Stimulated activated CD8-positive, alpha-beta memory T cell treated with anti-CD3 and anti-CD28 coated beads, Interleukin-15, amount 100 ng/mL, for 4 hours (primary cell): ENCODE results near the gene AK4.

Experiments
- DNase-seq, 2 donors: peaks; one replicate each; pipeline ENCODE4 v3.0.0-alpha.2; 2020; ENCODE audit warnings: low read depth in 2 of 2

AK4 gene

DNA sequence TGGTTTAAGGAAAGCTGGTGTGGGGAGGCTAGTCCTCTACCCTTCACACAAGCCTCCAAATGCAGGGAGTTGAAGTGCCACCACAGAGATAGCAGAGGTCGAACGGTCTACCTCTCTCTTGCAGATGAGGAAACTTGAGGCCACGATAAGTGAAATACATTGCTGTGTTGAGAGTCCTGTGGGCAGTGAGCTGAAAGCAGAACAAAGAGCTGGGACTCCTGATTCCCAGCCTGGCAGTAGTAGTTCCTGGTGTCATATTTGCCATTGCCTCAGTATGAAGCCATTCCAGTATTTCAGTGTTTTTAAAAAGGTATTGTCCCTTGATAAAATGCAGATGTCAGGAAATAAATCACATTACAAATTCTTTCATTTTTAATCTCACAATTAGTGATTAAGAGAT is 28.6 kb downstream of the AK4 start:
- DNase-seq = no peak

DNA sequence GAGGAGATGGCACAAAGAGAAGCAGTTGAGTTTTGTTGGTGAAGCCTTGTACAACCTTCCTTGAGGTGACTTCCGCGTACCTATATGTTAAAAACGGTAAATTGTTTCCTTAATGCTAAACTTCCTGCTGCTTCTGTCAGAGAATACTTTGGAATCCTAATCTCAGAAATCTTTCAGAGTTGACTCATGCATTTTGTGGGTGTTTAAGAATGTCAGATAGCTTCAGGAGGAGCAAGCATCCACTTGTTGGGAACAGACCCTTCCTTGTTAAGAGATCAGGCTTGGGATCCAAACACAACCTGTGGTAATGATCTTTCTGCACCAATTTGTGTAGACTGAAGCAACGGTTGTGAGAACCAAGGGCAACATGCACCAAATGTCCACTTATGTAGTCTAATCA is 29.5 kb downstream of the AK4 start:
- DNase-seq = no peak

DNA sequence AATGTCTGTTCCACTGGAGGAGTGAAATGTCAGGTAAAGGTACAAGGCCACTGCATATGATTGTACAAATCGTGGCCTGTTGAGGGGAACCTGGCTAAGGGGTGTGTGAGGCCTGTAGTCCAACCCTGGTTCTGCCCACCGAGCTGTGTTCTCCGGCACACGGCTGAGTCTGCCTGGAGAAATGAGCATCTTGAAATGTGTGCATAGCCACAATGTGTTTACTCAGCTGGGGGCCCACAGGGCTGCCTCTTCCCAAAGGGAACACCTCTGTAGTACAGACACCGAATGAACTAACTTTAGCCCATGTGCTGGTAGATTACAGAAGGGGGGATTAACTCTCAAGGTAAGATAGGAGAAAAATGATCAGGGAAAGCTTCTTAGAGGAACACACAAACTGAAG is 30.2 kb downstream of the AK4 start:
- DNase-seq = no peak

DNA sequence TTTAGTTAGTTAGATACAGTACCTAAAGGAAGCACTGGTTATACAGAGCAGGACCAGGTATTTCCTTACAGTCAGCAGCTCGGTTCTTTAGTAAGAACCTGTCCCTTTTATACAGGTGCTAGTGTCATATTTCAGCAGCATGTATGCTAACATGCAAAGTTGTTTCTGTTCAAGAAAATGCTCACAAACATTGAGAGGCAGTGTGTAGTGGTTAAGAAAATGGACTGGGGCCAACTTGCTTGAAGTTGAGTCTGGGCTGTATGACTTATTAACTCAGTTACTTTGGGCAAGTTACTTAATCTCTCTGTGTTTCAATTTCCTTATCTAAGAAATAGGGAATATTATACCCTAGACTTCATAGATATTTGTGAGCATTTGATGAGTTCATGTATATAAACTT is 31.1 kb downstream of the AK4 start:
- DNase-seq = no peak

DNA sequence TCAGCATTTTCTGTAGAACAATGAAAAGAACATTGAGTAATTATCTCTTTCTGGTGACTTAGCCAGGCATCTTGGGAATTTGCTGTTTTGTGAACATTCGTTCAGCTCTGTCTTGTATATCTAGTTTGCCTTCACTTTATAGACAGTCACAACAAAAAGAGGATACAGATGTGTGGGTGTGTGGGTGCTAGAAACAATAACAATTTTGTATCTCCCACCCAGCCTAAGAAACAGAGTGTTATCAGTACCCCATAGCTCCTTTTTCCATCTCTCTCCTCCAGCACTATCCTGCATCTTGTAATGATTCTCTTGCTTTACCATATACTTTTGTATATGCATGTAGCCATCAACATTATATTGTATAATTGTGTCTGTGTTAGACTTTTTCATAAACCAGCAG is 33.0 kb downstream of the AK4 start:
- no peak for DNase-seq

DNA sequence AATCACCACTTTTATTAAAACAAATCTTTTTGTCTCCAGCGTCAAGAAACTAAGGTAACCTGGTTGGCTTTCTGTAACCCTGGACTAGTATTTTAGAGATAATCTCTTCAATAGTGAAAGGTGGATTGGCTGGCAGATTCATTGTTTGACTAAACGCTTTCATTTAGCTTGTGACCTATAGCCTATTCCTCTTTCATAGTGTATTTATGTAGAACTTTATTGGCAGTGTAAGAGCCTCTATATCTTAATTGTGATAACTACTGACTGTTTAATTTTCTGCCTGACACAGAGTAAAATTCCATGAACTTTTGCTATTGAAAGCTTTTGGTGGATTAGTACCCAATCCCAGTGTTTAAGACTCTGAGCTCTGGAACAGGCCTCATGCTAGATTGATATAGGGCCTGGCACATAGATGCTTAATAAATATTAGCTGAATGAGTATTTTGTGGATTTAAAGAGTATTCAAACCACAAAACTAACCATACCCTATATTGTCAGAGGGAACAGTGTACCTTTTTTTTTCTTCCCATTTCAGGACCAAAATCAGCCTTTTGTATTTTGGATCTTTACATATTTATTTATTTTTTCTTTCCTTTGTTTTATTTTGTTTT is 34.8 kb downstream of the AK4 start:
- DNase-seq = no peak

DNA sequence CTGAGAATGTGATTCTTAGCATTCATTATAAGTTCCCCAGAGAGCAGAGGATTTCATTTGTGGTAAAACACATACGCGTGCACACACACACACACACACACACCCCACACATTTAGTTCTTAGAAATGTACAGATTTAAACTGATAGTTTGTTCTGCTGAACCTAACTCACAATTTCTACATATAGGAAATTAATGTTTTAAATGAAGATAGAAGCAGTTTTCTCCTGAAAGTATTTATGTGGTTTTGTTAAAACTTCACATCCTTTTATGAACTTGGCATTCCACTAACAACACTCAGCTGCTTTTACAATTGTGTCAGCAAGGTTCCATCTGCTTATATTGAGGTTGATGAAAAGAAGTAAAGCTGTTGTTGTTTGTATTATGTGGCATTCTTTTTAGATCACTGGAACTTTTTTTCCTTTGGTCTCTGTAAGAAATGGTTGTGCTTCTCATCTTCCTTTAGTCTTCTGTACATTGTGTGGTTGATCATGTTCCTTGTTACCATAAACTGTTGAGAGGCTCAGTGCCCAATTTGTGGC is 41.6 kb downstream of the AK4 start:
- DNase-seq = no peak

DNA sequence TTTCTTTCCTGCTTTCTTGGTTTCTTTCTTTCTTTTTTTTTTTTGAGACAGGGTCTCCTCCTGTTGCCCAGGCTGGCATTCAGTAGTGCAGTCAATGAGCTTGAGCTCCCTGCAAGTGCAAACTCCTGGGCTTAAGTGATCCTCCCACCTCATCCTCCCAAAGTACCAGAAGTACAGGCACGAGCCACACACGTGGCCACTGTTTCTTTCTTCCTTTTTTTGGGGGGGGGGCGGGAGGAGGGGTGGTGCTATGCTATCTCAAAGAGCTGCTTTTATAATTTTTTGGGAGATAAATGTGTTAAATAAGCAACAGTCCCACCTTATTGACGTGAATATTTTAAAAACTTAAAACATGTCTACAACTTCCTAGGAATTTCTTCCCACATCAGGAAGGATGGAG is 42.2 kb downstream of the AK4 start:
- no peak for DNase-seq

DNA sequence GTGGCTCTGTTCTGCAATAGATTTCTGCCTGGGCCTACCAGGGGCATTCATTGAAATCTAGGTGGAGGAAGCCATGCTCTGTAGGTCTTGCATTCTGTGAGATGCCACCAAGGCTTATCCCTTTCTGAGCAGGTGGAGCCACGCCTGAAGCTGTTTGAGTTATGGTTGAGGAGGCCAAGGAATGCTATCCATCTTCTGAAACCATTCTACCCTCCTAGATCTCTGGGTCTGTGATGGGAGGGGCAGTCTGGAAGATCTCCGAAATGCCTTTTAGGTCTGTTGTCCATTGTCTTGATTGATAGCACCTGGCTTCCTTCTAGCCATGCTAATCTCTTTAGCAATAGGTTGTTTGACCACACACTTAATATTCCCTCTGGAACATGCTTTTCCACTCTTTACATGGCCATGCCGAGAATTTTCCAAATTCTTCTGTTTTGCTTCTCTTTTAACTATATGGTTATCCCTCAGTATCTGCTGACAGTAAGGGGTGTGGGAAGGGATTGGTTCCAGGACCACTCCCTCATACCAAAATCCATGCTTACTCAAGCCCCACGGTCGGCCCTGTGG is 45.2 kb downstream of the AK4 start:
- DNase-seq = no peak

DNA sequence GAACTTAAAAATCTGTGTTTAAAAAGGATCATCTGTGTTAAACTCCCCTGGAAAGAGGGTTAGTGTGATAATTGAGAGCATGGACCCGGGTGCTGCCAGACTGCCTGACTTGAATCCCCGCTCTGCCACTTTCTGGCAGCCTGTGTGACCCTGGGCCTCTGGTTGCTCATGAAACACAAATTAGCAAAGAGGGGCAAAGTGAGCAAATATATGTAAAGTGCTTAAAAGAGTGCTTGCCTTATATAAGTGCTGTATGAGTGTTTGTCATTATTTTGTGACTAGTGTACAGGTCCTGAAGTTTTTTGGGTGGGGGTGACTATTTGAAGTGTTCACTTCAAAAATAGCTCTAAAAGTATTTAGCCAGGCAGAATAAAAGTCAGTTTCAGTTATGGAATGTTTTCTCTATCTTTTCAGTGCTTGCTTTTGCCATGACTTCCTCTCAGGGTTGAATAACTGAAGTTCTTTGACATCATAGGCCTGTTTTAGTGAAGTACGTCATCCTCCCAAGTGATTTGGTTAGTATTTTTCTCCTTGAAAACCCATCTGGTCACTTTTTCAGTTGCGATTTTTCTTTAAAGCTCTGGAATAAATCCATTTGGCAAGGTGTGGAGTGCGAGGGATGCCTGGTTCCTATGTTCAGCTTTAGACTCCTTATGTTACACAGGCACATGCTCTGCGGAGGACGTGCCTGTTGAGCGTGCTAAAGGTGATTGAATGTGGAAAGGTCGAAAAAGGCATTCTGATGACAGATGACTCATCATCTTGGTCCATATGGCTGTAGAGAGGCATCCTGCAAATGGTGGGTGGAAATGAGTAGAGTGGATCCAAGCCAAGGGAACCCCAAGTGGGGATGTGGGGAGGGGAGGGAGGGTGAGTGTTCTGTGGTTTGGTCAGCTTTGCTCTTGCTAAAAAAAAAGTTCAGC is 47.8 kb downstream of the AK4 start:
- no peak for DNase-seq

DNA sequence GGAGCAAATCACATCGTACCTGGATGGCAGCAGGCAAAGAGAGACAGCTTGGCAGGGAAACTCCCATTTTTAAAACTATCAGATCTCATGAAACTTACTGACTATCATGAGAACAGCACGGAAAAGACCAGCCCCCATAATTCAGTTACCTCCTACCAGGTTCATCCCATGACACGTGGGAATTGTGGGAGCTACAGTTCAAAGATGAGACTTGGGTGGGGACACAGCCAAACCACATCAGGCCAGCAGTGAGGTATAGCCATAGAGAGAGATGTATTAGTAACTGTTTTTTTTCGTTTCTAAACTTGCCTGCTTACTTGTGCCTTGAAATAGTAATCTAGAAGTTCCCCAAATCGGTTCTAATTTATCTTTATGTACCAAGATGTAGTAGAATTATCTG is 48.9 kb downstream of the AK4 start:
- no peak for DNase-seq

DNA sequence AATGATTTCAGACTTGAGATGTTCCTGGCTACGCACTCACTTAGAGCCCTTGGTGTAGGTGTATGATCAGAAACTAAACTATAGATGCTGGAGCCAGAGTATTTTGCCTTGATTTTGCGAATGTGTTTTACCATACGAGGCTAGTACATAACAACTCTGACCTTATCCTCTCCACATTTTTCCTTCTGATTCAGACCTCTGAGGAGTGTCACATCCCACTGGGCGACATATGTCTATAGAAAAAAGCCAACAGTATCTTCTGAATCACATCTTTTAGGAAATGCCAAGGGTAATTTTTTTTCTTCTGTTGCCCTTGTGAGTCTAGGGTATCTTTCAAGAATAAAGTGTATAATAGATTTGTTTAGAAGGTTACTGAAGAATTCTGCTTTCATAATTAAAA is 49.6 kb downstream of the AK4 start:
- DNase-seq = no peak

DNA sequence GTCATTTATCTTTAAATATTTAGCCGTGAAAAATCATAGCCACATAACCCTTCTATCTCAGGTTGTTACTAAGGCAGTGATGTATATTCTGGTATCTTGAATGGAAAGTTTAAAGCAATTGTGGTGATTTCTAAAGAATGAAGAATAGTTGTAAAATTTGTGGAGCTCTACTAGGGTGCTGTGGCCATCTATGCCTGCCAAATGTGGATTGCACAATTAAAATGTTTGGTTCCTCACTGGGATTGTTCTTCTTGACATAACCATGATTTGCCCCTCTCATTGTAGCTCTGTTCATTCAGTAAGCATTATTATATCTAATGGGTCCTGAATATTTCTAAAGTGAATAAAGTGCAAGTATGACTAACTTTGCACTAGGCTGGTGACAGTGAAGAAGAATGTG is 50.1 kb downstream of the AK4 start:
- DNase-seq = no peak

DNA sequence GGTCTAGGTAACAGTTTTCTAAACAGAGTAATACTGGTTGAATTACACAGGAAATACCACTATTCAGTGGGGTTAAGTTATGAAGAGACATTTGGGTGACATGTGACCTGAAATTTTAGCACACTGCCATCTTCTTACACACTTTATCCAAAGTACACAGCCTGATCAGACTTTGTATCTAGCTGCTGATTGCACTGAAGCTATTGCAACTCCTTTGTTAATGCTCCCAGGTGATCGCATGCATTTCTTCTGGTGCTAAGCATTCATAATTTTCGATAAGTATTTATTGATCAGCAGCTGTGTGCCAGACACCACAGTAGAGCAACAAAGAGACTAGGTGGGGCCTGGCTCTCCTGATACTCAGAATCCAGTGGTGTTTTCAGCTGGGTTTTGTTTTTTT is 52.4 kb downstream of the AK4 start:
- DNase-seq = no peak

DNA sequence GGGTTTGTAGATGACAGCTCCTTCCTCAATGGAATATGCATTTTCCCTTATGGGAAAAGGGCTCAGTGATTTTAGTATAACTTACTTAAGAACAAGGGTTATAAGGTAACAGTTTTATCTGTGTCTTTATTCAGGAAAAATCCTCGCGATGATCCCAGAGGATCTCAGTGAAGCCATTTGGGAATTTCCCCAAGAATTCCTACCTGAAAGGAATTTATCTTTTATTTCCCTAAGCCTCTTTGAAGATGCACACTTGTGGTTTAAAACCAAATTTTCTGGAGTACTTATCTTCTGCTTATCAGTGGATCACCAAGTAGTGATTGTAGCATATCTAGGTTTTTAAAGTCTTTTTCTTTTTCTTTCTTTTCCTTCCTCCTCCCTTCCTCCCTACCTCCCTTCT is 58.8 kb downstream of the AK4 start:
- no peak for DNase-seq

DNA sequence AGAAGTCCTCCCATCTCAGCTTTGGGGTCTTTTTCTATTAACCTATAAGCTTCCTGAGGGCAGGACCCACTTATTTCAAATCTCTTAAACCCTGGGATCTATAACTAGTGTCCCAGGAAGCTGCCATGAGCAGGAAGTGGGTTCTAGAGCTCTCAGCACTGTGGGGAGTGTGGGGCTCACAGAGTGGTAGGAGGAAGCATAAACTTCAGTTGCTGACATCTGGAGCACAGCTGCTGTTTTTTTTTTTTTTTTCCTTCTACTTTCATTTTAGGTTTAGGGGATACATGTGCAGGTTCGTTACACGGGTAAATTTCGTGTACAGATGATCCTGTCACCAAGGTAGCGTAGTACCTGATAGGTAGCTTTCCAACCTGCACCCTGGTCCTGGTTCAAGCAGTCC is 59.3 kb downstream of the AK4 start:
- no peak for DNase-seq

DNA sequence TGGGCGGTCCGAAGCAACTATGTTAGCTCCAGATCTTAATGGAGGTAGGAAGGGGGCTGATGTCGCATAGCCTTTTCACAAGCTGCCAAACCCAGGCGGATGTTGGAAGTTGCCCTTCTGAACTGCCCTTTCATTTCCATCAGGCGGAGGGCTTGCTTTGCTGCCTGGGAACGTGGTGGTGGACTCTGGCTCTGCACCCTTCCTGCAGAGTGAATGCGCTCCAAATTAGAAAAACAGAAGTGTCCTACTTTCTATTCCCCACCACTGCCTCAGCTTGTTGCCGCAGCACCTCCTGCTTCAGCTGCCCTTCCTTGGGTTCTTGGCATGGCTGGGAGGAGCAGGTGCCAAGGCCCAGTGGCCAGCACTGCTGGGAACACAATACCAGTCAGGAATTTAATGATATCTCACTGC is 60.6 kb downstream of the AK4 start:
- no peak for DNase-seq

DNA sequence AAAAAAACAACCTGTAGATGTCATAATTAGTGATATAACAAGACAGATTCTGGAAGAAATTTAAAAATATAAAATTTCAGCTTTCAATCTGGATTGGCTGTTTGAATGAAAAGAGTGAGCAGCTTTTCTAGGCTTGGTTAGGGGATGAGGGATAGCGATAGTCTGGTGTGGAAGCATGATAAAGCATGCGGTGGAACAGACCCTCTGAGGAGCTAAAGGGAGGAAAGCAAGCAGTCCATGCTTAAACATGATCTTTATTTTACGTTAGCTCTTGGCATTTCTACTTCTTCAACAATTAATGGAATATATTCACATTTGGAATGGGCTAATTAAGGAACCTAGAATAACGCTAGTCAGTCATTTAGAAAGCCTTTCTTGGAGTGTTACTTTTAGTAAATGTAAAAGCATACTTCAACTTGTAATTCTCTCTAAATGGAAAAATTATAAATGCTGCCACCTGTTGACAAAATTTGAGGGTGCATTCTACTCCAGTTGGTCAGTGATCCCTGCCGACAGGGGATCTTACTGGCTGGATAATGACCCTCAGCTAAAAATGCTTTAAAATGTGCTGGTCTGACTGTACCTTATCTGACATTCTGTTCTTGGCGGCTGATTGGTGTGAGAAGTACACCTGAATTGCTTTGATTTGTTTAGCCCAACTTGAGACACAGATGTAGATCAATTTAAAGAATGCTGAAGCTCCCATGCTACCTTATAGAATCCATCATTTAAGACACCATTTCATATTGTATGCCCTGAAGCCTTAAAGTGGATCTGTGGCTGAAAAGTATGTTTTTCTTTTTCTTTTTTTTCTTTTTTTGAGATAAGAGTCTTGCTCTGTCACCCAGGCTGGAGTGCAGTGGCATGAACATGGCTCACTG is 61.2 kb downstream of the AK4 start:
- DNase-seq = no peak

DNA sequence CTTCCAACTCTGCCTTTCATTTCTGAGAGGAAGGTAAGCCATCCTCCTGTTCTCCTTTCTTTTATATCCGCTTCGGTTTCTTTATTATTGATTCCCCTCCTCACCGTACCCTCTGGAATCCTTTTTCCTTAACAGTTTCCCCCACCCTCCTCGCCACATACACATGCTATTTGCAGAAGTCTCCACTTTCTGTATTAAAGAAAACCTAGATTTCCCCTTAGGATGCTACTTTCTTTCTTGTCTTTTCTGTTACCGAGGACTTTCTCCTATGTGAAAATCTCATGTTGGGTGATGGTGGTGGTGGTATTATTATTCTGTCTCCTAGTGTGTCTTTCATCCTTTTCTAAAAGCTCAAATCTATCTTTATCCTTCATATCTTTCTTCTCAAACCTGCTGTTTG is 62.3 kb downstream of the AK4 start:
- no peak for DNase-seq

DNA sequence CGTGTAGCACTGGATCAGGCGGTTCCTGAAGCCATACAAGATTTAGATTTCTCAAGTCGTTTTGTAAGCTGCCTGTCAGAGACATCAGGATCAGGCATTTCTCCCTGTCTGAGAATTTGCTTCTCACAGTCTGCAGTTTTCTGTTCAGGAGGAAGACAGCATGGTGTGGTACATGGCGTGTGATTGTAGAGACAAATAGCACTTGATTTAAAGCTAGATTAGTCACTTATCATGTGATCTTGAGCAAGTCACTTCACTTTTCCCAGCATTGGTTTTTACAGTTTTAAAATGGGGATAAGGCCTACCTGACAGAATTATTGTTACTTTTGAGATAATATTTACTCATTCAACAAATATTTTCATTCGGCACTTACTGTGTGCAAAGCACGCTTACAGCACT is 63.3 kb downstream of the AK4 start:
- no peak for DNase-seq

DNA sequence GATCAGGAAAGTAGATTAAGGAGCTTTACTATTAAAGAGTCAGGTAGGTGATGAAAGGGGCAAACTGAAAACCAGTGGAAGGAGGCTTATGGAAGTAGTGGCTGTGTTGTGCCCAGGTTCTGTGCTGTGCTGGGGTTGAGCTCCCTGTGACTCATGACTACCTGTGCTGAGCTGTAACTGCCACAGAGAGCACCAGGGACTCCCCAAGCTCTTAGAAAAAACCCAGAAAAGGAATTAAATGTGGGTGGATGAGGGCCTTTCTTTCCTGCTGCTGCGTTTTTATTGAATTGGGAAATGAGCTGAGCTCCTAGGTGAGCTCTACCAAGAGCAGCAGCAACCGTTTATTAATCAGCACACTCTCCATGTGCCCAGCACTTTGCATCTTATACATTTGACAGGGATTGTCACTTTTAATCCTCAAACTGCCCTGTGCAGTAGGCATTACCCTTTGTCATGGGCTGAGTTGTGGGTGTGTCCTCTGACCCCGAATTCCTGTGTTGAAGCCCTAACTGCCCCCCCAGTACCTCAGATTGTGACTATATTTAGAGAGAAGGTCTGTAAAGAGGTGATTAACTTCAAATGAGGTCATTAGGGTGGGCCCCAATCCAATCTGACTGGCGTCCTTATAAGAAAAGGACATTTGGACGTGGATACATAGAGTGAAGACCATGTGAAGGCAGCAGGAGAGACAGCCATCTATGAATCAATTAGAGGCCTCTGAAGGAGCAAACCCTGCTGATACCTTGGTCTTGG is 65.4 kb downstream of the AK4 start:
- no peak for DNase-seq
